ENCODE measurements around the gene RAB7B. TPM values are rescaled to one million over a fixed set of nuclear protein-coding genes. Genes with fewer than 3 reads are reported as not detected.
A peak's percentile ranks its signal among the peaks of the same experiment; 100 is the strongest.

Gene RAB7B
- total RNA-seq, 6 donors from 2014 or later, result 2.6 to 27.5 (median 9.1) TPM

DNA sequence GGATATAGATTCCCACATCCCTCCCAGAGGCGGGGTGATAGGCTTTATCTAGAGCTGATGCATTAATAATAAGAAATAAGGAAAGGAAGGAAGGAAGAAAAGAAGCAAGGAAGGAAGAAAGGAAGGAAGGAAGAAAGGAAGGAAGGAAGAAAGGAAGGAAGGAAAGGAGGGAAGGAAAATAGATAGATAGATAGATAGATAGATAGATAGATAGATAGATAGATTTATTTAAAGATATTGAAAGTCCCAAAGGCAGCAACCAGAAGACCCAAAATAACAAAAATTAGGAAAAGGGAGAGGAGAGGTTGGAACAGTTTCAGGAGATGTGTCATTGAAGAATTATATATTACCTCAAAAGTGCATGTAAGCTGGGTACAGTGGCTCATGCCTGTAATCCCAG is 47.7 kb downstream of the RAB7B start:
- no peak for ATAC-seq (ENCODE audit: low FRiP score in 2 of 2)
- Histone ChIP-seq H3K4me1 (peaks cover 0 to 5% (median 0%) of the 10 kb centered on the region in 4 donors), H3K4me3 (no peak overlapping the region), H3K9me3 (no peaks in the 10 kb centered on the region), H3K27me3 (no peaks in the 10 kb centered on the region), H3K27ac (no peak overlapping the region), H3K36me3 (no peaks in the 10 kb centered on the region)
- DNase-seq, result no peak
- WGBS, 2 donors, result 71 to 93% methylated on average over 1 of the region's 1 CpG
- no peak for TF ChIP-seq POLR2AphosphoS5 (IDR thresholded peaks at IDR 0.05)

DNA sequence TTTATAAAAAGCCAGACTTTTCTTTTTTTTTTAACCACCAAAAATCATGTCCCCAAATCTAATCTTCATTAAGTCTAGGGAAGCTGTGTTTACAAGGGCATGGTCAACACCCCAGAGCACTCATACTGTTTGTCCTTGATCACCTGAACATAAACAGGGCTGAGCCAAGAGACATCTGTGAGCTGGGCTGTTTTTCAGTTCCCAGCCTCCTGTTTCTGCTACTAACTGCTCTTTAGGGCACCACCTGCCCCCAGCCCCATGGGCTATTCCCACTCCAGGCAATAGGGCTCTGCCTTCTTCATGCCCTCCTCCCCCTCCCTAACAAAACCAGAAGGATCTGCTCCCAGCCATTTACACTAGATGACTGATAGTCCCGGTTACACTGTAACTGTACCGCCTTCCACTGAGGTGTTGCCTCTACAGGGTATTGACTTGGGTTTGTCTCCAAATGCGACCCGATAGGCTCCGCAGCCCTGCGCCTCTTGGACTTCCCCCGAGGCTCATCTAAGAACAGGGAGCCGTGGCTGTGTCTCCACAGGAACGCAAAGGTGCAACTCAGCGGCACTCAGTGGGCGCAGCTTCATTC is 48.3 kb downstream of the RAB7B start:
- Histone ChIP-seq H3K4me1 (peaks cover 0 to 11% (median 0%) of the 10 kb centered on the region in 4 donors), H3K27me3 (no peaks in the 10 kb centered on the region), H3K27ac (no peak overlapping the region), H3K4me3 (no peak overlapping the region), H3K36me3 (no peaks in the 10 kb centered on the region), H3K9me3 (no peaks in the 10 kb centered on the region)
- TF ChIP-seq, protein P1, sequence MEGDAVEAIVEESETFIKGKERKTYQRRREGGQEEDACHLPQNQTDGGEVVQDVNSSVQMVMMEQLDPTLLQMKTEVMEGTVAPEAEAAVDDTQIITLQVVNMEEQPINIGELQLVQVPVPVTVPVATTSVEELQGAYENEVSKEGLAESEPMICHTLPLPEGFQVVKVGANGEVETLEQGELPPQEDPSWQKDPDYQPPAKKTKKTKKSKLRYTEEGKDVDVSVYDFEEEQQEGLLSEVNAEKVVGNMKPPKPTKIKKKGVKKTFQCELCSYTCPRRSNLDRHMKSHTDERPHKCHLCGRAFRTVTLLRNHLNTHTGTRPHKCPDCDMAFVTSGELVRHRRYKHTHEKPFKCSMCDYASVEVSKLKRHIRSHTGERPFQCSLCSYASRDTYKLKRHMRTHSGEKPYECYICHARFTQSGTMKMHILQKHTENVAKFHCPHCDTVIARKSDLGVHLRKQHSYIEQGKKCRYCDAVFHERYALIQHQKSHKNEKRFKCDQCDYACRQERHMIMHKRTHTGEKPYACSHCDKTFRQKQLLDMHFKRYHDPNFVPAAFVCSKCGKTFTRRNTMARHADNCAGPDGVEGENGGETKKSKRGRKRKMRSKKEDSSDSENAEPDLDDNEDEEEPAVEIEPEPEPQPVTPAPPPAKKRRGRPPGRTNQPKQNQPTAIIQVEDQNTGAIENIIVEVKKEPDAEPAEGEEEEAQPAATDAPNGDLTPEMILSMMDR (IDR thresholded peaks at IDR 0.05), result no peak
- TF ChIP-seq EP300 (IDR thresholded peaks at IDR 0.05) (no peak), POLR2AphosphoS5 (IDR thresholded peaks at IDR 0.05) (no peak), POLR2A (IDR thresholded peaks at IDR 0.05) (no peak)
- no peak for DNase-seq
- ATAC-seq (ENCODE audit: low FRiP score in 2 of 2), result no peak
- WGBS, 2 donors, result 81 to 86% methylated on average over 11 of the region's 11 CpGs

DNA sequence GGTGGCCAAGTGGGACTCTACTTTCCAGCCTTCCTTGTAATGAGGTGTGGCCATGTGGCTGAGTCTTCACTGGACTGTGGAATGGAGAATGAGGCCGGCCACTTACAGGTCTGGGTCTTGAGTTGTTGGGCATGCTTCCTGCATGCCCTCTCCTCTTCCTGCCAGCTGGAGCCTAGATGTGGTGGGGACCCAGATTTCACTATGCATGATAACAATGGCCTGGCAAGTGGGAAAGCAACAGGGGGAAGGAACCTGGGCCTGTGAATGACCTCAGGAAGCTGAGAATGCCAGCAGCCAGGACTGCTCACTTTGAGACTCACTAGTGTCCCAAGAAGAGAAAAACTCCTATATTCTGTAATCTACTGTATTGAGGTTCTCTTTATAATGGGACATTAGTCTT is 51.4 kb downstream of the RAB7B start:
- DNase-seq (no peak), ATAC-seq (ENCODE audit: low FRiP score in 2 of 2) (no peak)
- WGBS, 2 donors, result 60 to 64% methylated on average over 1 of the region's 1 CpG
- no peaks in the 10 kb centered on the region for H3K27me3 ChIP-seq
- no peaks in the 10 kb centered on the region for H3K36me3 ChIP-seq
- H3K4me3 ChIP-seq, result no peak overlapping the region
- H3K9me3 ChIP-seq, result no peaks in the 10 kb centered on the region
- no peak overlapping the region for H3K27ac ChIP-seq
- no peak for TF ChIP-seq EP300 (IDR thresholded peaks at IDR 0.05)
- TF ChIP-seq POLR2AphosphoS5 (IDR thresholded peaks at IDR 0.05), result no peak
- TF ChIP-seq POLR2A (IDR thresholded peaks at IDR 0.05), result no peak
- TF ChIP-seq, protein P1 (IDR thresholded peaks at IDR 0.05), result no peak
- H3K4me1 ChIP-seq, result peaks cover 0 to 22% (median 5%) of the 10 kb centered on the region in 4 donors

DNA sequence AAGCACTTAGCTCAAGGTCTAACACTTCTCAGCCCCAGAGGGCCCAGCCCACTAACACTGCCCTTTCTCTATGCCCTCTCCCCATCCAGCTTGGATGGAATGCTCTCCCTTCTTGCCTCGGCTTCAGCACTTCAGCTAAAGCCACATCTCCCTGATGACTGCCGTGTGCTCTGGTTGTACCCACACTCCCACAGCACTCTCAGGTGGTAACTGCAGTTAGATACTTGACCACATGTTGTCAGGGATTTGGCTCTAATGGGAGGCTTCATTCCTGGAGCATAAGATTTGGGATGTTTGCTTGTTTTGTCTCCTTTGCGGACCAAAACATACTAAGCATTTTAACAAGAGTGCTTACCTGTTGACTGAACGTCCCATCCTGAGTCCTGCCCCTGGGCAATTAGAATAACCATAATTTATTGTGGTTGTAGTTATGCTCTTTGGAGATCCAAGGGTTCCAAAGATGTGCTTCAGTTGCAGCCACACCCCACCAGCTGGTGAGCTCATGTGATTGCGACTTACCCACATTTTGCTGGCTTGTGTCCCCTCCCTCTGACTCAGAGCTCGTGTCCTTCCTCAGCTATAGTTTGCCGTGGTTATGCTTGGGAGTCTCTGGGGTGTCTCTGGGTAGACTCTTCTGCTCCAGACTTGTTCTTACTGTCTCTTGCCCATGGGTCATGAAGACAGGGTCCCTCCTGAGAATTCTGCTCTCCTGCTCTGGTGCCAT is 52.2 kb downstream of the RAB7B start:
- Histone ChIP-seq H3K36me3 (no peaks in the 10 kb centered on the region), H3K27ac (no peak overlapping the region), H3K27me3 (no peaks in the 10 kb centered on the region), H3K4me3 (no peak overlapping the region), H3K4me1 (peaks cover 0 to 22% (median 5%) of the 10 kb centered on the region in 4 donors), H3K9me3 (no peaks in the 10 kb centered on the region)
- ATAC-seq (ENCODE audit: low FRiP score in 2 of 2) (peak in 1 of 2 donors; percentile 83), DNase-seq (no peak)
- TF ChIP-seq, protein P1 (IDR thresholded peaks at IDR 0.05), result no peak
- TF ChIP-seq POLR2A (IDR thresholded peaks at IDR 0.05), result no peak
- TF ChIP-seq POLR2AphosphoS5 (IDR thresholded peaks at IDR 0.05), result no peak
- TF ChIP-seq EP300 (IDR thresholded peaks at IDR 0.05), result no peak
- 77% methylated on average over 7 of the region's 7 CpGs for WGBS, 2 donors

DNA sequence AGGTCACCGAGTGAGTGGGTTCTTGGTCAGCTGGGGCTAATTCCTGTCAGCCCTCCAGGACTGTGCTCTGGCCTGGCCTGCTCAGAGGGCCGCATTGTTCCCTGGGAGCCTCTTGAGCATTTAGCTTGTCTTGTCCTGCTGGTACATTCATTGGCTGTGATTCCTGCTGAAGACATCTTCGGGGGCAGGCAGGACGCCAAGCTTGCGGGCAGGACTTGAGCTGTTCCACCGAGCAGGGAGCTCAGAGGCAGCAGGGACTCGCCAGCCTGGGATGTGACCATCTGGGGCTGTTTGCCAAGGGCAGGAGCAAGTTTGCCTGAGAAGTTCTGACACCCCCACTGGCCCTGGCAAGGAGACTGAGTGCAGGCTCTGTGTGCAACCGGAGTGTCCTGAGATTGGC is 52.9 kb downstream of the RAB7B start:
- TF ChIP-seq EP300 (IDR thresholded peaks at IDR 0.05) (no peak), POLR2A (IDR thresholded peaks at IDR 0.05) (no peak), POLR2AphosphoS5 (IDR thresholded peaks at IDR 0.05) (no peak)
- TF ChIP-seq, protein P1 (IDR thresholded peaks at IDR 0.05), result no peak
- H3K4me1 ChIP-seq, result peaks cover 0 to 22% (median 5%) of the 10 kb centered on the region in 4 donors
- no peaks in the 10 kb centered on the region for H3K36me3 ChIP-seq
- WGBS, 2 donors, result 42 to 55% methylated on average over 7 to 8 of the region's 8 CpGs
- DNase-seq, result peak in 1 of 2 donors; percentile 61
- H3K4me3 ChIP-seq, result no peak overlapping the region
- ATAC-seq (ENCODE audit: low FRiP score in 2 of 2), result no peak
- H3K9me3 ChIP-seq, result no peaks in the 10 kb centered on the region
- H3K27me3 ChIP-seq, result no peaks in the 10 kb centered on the region
- no peak overlapping the region for H3K27ac ChIP-seq
